ENCODE data around the gene DNPEP.

The DNPEP gene

GRCh38 chr2:219335373-219335786, 52.3 kb downstream of the DNPEP start:
- TF ChIP-seq ZNF621 (tag by site-specific recombination; IDR thresholded peaks at IDR 0.05) = no peak
- no peak for TF ChIP-seq YY1 (tag by site-specific recombination; IDR thresholded peaks at IDR 0.05)
- CTCF ChIA-PET = interaction anchor here (0.5 to 1.8 kb wide), 6 partner anchors 13 to 41 kb away, joined by 3 to 7 read pairs (median 4); no protein-coding TSS in a partner anchor

GRCh38 chr2:219334076-219334475, 53.6 kb downstream of the DNPEP start:
- CTCF ChIA-PET = interaction anchor here (1.2 to 1.9 kb wide), 2 partner anchors 39 to 174 kb away, joined by 5 to 7 read pairs; no protein-coding TSS in a partner anchor
- Histone ChIP-seq H3K27ac (ENCODE audit: extremely low read depth, low read depth, low read length) (no peak overlapping the region), H3K4me3 (ENCODE audit: low read depth, low read length) (no peak overlapping the region)

More at GRCh38 chr2:219335373-219335786, 52.3 kb downstream of the DNPEP start:
- no peaks in the 10 kb centered on the region for H3K4me1 ChIP-seq (ENCODE audit: control insufficient read depth, insufficient read depth, low read length)
- POLR2A ChIA-PET = no interaction called here
- H3K4me3 ChIP-seq (ENCODE audit: low read depth, low read length) = no peak overlapping the region
- H3K9me3 ChIP-seq (ENCODE audit: control insufficient read depth, insufficient read depth, low read depth, low read length) = no peaks in the 10 kb centered on the region
- no peak overlapping the region for H3K27ac ChIP-seq (ENCODE audit: extremely low read depth, low read depth, low read length)
- H3K36me3 ChIP-seq (ENCODE audit: control insufficient read depth in 2 of 2, insufficient read depth in 1 of 2, low read length in 2 of 2) = no peaks in the 10 kb centered on the region

GRCh38 chr2:219332542-219332941, 55.2 kb downstream of the DNPEP start, which contains the start of gene RESP18:
TSS of gene RESP18 (minus strand) at chr2:219332744.
- Histone ChIP-seq H3K4me1 (ENCODE audit: control insufficient read depth, insufficient read depth, low read length) (no peaks in the 10 kb centered on the region), H3K4me3 (ENCODE audit: low read depth, low read length) (no peak within 1 kb of the TSS), H3K27ac (ENCODE audit: extremely low read depth, low read depth, low read length) (no peak within 1 kb of the TSS), H3K36me3 (ENCODE audit: control insufficient read depth in 2 of 2, insufficient read depth in 1 of 2, low read length in 2 of 2) (no peaks in the 10 kb centered on the region), H3K9me3 (ENCODE audit: control insufficient read depth, insufficient read depth, low read depth, low read length) (no peaks in the 10 kb centered on the region)
- POLR2A ChIA-PET = no interaction called here
- TF ChIP-seq ZBTB49 (tag by site-specific recombination; IDR thresholded peaks at IDR 0.05; ENCODE audit: low read depth) = no peak
- no peak for TF ChIP-seq ZNF658 (tag by site-specific recombination; IDR thresholded peaks at IDR 0.05)
- TF ChIP-seq ZNF302 (tag by site-specific recombination; IDR thresholded peaks at IDR 0.05; ENCODE audit: low read depth) = no peak
- CTCF ChIA-PET = interaction anchor here (0.6 to 1.9 kb wide), 2 partner anchors 173 to 416 kb away, joined by 3 to 5 read pairs; no protein-coding TSS in a partner anchor

More at GRCh38 chr2:219334076-219334475, 53.6 kb downstream of the DNPEP start:
- POLR2A ChIA-PET = no interaction called here
- no peaks in the 10 kb centered on the region for H3K36me3 ChIP-seq (ENCODE audit: control insufficient read depth in 2 of 2, insufficient read depth in 1 of 2, low read length in 2 of 2)
- no peaks in the 10 kb centered on the region for H3K4me1 ChIP-seq (ENCODE audit: control insufficient read depth, insufficient read depth, low read length)
- no peaks in the 10 kb centered on the region for H3K9me3 ChIP-seq (ENCODE audit: control insufficient read depth, insufficient read depth, low read depth, low read length)
- TF ChIP-seq GFI1B (tag by site-specific recombination; IDR thresholded peaks at IDR 0.05) (no peak), ZNF596 (tag by site-specific recombination; IDR thresholded peaks at IDR 0.05) (no peak), ZNF792 (tag by site-specific recombination; IDR thresholded peaks at IDR 0.05) (no peak), HOXA7 (CRISPR knock-in tag; IDR thresholded peaks at IDR 0.05; ENCODE audit: borderline replicate concordance) (no peak)

GRCh38 chr2:219331560-219332213, 56.0 kb downstream of the DNPEP start:
- POLR2A ChIA-PET = no interaction called here
- no peak overlapping the region for H3K27ac ChIP-seq (ENCODE audit: extremely low read depth, low read depth, low read length)
- H3K9me3 ChIP-seq (ENCODE audit: control insufficient read depth, insufficient read depth, low read depth, low read length) = no peaks in the 10 kb centered on the region
- CTCF ChIA-PET = interaction anchor here (1.0 to 1.9 kb wide), 2 partner anchors 33 to 172 kb away, joined by 3 to 5 read pairs; no protein-coding TSS in a partner anchor
- H3K36me3 ChIP-seq (ENCODE audit: control insufficient read depth in 2 of 2, insufficient read depth in 1 of 2, low read length in 2 of 2) = no peaks in the 10 kb centered on the region
- no peak overlapping the region for H3K4me3 ChIP-seq (ENCODE audit: low read depth, low read length)
- H3K4me1 ChIP-seq (ENCODE audit: control insufficient read depth, insufficient read depth, low read length) = no peaks in the 10 kb centered on the region
- TF ChIP-seq ZNF18 (tag by site-specific recombination; IDR thresholded peaks at IDR 0.05) (no peak), ZBTB21 (tag by site-specific recombination; IDR thresholded peaks at IDR 0.05) (no peak), ZNF707 (tag by site-specific recombination; IDR thresholded peaks at IDR 0.05) (no peak), PBX3 (CRISPR knock-in tag; IDR thresholded peaks at IDR 0.05) (0 out of 2 replicates have a peak, but pooled peaks have one; percentile 55), SCRT1 (tag by site-specific recombination; IDR thresholded peaks at IDR 0.05; ENCODE audit: borderline replicate concordance) (no peak), ZBTB26 (tag by site-specific recombination; optimal IDR thresholded peaks at IDR 0.05) (peak; percentile 23), ZNF426 (tag by site-specific recombination; IDR thresholded peaks at IDR 0.05) (no peak), ZNF639 (tag by site-specific recombination; IDR thresholded peaks at IDR 0.05) (no peak), ZNF221 (tag by site-specific recombination; IDR thresholded peaks at IDR 0.05; ENCODE audit: borderline replicate concordance) (no peak), WT1 (tag by site-specific recombination; IDR thresholded peaks at IDR 0.05) (no peak)
